ENCODE results near the gene TYMP. TPM values are rescaled to one million over a fixed set of nuclear protein-coding genes. Genes with fewer than 3 reads are reported as not detected.

The TYMP gene
- total RNA-seq, 1 experiment from 2014 or later, result 56.0 TPM

DNA sequence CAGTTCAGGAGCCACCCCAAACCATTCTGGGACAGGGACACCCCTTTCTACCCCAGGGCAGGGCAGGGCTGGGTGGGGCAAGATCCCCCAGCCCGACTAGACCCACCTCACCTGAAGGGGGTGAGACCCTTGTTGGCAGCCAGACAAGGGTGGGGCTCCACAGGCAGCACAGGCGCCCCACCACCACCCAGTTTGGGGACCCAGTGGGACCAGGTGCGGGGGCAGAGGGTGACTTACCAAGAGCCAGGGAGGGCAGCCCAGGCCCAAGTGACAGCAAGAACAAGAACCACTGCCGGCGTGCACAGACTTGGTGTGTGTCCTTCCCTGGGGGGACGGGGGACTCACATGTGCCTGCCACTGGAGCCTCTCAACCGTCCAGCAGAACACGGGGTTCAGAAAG, 46.3 kb downstream of the TYMP start:
- no peak for TF ChIP-seq SIN3A (IDR thresholded peaks at IDR 0.05; ENCODE audit: borderline replicate concordance, insufficient read depth, low read depth, low read length)
- TF ChIP-seq TCF7L2 (IDR thresholded peaks at IDR 0.05; ENCODE audit: low read depth, low read length), result no peak
- TF ChIP-seq, protein P1, sequence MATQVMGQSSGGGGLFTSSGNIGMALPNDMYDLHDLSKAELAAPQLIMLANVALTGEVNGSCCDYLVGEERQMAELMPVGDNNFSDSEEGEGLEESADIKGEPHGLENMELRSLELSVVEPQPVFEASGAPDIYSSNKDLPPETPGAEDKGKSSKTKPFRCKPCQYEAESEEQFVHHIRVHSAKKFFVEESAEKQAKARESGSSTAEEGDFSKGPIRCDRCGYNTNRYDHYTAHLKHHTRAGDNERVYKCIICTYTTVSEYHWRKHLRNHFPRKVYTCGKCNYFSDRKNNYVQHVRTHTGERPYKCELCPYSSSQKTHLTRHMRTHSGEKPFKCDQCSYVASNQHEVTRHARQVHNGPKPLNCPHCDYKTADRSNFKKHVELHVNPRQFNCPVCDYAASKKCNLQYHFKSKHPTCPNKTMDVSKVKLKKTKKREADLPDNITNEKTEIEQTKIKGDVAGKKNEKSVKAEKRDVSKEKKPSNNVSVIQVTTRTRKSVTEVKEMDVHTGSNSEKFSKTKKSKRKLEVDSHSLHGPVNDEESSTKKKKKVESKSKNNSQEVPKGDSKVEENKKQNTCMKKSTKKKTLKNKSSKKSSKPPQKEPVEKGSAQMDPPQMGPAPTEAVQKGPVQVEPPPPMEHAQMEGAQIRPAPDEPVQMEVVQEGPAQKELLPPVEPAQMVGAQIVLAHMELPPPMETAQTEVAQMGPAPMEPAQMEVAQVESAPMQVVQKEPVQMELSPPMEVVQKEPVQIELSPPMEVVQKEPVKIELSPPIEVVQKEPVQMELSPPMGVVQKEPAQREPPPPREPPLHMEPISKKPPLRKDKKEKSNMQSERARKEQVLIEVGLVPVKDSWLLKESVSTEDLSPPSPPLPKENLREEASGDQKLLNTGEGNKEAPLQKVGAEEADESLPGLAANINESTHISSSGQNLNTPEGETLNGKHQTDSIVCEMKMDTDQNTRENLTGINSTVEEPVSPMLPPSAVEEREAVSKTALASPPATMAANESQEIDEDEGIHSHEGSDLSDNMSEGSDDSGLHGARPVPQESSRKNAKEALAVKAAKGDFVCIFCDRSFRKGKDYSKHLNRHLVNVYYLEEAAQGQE (IDR thresholded peaks at IDR 0.05; ENCODE audit: insufficient read depth in 1 of 2, low read depth in 2 of 2, low read length in 1 of 2), result no peak
- TF ChIP-seq, protein P2, sequence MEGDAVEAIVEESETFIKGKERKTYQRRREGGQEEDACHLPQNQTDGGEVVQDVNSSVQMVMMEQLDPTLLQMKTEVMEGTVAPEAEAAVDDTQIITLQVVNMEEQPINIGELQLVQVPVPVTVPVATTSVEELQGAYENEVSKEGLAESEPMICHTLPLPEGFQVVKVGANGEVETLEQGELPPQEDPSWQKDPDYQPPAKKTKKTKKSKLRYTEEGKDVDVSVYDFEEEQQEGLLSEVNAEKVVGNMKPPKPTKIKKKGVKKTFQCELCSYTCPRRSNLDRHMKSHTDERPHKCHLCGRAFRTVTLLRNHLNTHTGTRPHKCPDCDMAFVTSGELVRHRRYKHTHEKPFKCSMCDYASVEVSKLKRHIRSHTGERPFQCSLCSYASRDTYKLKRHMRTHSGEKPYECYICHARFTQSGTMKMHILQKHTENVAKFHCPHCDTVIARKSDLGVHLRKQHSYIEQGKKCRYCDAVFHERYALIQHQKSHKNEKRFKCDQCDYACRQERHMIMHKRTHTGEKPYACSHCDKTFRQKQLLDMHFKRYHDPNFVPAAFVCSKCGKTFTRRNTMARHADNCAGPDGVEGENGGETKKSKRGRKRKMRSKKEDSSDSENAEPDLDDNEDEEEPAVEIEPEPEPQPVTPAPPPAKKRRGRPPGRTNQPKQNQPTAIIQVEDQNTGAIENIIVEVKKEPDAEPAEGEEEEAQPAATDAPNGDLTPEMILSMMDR (IDR thresholded peaks at IDR 0.05), result no peak
- TF ChIP-seq POLR2AphosphoS5 (IDR thresholded peaks at IDR 0.05; ENCODE audit: low read depth, low read length), result no peak
- no peak for DNase-seq (ENCODE audit: low read depth, low spot score)
- intact Hi-C loops (cut with micrococcal nuclease; ENCODE audit: unreplicated experiment), result no loop called here
- Histone ChIP-seq H3K9me3 (ENCODE audit: control insufficient read depth, insufficient read depth, low read depth, low read length) (no peaks in the 10 kb centered on the region), H3K27me3 (ENCODE audit: control insufficient read depth, insufficient read depth, low read length) (no peaks in the 10 kb centered on the region), H3K4me3 (ENCODE audit: low read depth in 2 of 2, low read length in 2 of 2) (no peak overlapping the region), H3K4me1 (ENCODE audit: control insufficient read depth, insufficient read depth, low read length) (peaks cover 13% of the 10 kb centered on the region), H3K27ac (ENCODE audit: low read length) (no peak overlapping the region), H3K36me3 (ENCODE audit: control insufficient read depth, insufficient read depth, low read length) (no peaks in the 10 kb centered on the region)
- POLR2A ChIA-PET, result no interaction called here
- ATAC-seq, result no peak
- in situ Hi-C loops (cut with HindIII; ENCODE audit: low pct_unique_long_range_greater_than_20kb, low sequenced_read_pairs), result no loop called here
- BruUV-seq (replicated peaks), result no TSS peak
- CTCF ChIA-PET, result no interaction called here

DNA sequence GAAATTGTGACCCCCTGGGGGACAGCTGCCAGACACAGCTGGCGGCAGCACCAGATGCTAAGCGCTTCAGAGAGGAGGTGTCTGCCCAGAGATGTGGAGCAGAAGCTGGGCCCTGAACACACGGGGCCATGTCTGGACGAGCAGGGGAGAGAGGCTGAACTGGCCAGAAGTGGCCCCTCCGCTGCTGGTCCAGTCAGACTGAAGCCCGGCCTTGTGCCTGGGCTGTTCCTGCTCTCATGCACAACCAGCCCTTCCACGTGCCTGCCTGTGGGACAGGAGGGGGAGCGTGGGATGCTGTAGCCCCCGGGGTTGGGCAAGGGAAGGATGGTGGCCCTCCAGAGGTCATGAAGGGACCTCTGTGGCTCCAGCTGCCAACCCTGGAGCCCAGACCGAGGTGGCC, 46.7 kb downstream of the TYMP start:
- ATAC-seq (no peak), DNase-seq (ENCODE audit: low read depth, low spot score) (no peak)
- Histone ChIP-seq H3K4me3 (ENCODE audit: low read depth in 2 of 2, low read length in 2 of 2) (no peak overlapping the region), H3K9me3 (ENCODE audit: control insufficient read depth, insufficient read depth, low read depth, low read length) (no peaks in the 10 kb centered on the region), H3K27me3 (ENCODE audit: control insufficient read depth, insufficient read depth, low read length) (no peaks in the 10 kb centered on the region), H3K4me1 (ENCODE audit: control insufficient read depth, insufficient read depth, low read length) (peaks cover 13% of the 10 kb centered on the region), H3K27ac (ENCODE audit: low read length) (no peak overlapping the region), H3K36me3 (ENCODE audit: control insufficient read depth, insufficient read depth, low read length) (no peaks in the 10 kb centered on the region)
- ChIA-PET CTCF (no interaction called here), POLR2A (no interaction called here)
- in situ Hi-C loops (cut with HindIII; ENCODE audit: low pct_unique_long_range_greater_than_20kb, low sequenced_read_pairs), result no loop called here
- intact Hi-C loops (cut with micrococcal nuclease; ENCODE audit: unreplicated experiment), result no loop called here
- TF ChIP-seq, protein P2 (IDR thresholded peaks at IDR 0.05), result no peak
- TF ChIP-seq, protein P1 (IDR thresholded peaks at IDR 0.05; ENCODE audit: insufficient read depth in 1 of 2, low read depth in 2 of 2, low read length in 1 of 2), result no peak
- TF ChIP-seq POLR2AphosphoS5 (IDR thresholded peaks at IDR 0.05; ENCODE audit: low read depth, low read length) (no peak), SIN3A (IDR thresholded peaks at IDR 0.05; ENCODE audit: borderline replicate concordance, insufficient read depth, low read depth, low read length) (no peak), TCF7L2 (IDR thresholded peaks at IDR 0.05; ENCODE audit: low read depth, low read length) (no peak)
- BruUV-seq (replicated peaks), result no TSS peak
